GM06990 (cell line): ENCODE data around the gene ASB15.

Source experiments
- DNase-seq: peaks from one replicate; pipeline ENCODE4 v3.0.0-alpha.2; 2011; ENCODE audit not compliant: insufficient read length; ENCODE audit errors: extremely low read depth
- H3K27me3 ChIP-seq: replicated peaks from 2 replicates; pipeline ENCODE4 v1.6.0; 2011; ENCODE audit warnings: low read length; ENCODE audit not compliant: control insufficient read depth, insufficient read depth
- H3K36me3 ChIP-seq: 2 replicates; pipeline ENCODE4 v1.5.1; 2011; ENCODE audit warnings: low read length; ENCODE audit not compliant: control insufficient read depth, insufficient read depth
- H3K4me3 ChIP-seq: replicated peaks from 2 replicates; pipeline ENCODE4 v1.5.1; 2011; ENCODE audit warnings: low read depth, mild to moderate bottlenecking, control low read depth, low read length
- CTCF ChIP-seq: IDR thresholded peaks from 2 replicates; pipeline ENCODE4 v1.5.1; 2011; ENCODE audit warnings: low read length, control low read depth, mild to moderate bottlenecking, inconsistent platforms; ENCODE audit not compliant: insufficient read depth, poor library complexity, severe bottlenecking

Gene ASB15

GRCh38 chr7:123621707-123622106 is 20.1 kb downstream of the ASB15 start:
- H3K4me3 ChIP-seq, result no peak overlapping the region
- TF ChIP-seq CTCF, result no peak
- H3K27me3 ChIP-seq, result no peaks in the 10 kb centered on the region
- no peak for DNase-seq
- no peaks in the 10 kb centered on the region for H3K36me3 ChIP-seq

- Histone ChIP-seq H3K4me3 (no peak overlapping the region), H3K36me3 (no peaks in the 10 kb centered on the region), H3K27me3 (no peaks in the 10 kb centered on the region)
- no peak for DNase-seq
- TF ChIP-seq CTCF, result no peak
Observed at GRCh38 chr7:123622660-123623386, 21.2 kb downstream of the ASB15 start.

DNA sequence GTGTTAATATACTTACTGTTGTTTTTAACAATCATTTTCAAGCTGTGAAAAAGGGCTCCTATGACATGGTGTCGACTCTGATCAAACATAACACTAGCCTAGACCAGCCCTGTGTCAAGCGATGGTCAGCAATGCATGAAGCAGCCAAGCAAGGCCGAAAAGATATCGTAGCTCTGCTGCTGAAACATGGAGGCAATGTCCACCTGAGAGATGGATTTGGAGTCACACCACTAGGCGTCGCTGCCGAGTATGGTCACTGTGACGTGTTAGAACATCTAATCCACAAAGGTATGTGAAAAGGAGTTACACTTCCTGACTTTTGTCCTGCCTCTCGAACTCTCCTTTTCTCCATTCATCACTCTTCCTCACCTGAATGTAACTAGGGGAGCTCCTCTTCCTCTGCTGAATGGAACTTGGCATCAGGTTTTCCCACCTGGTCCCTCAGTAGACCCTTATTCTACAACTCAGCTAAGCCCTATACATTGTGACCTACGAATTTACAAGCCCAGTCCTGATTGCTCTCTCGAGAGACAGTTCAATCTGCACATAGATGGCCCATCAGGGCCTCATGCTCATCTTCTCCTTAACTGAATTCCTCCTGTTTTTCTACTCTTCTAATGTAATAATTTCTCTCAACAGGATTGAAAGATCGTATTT is 23.0 kb downstream of the ASB15 start:
- Histone ChIP-seq H3K4me3 (no peak overlapping the region), H3K36me3 (no peaks in the 10 kb centered on the region), H3K27me3 (no peaks in the 10 kb centered on the region)
- peak; percentile 90 for TF ChIP-seq CTCF
- peak; percentile 22 for DNase-seq

- H3K4me3 ChIP-seq, result no peak overlapping the region
- H3K36me3 ChIP-seq, result no peaks in the 10 kb centered on the region
- no peak for TF ChIP-seq CTCF
- no peaks in the 10 kb centered on the region for H3K27me3 ChIP-seq
- DNase-seq, result no peak
Observed at GRCh38 chr7:123625254-123625653, 23.6 kb downstream of the ASB15 start.

- no peak for DNase-seq
- Histone ChIP-seq H3K27me3 (no peaks in the 10 kb centered on the region), H3K4me3 (no peak overlapping the region), H3K36me3 (no peaks in the 10 kb centered on the region)
- no peak for TF ChIP-seq CTCF
Observed at GRCh38 chr7:123627851-123628250, 26.2 kb downstream of the ASB15 start.
